ENCODE measurements around the gene ANXA4. TPM values are rescaled to one million over a fixed set of nuclear protein-coding genes. Genes with fewer than 3 reads are reported as not detected.
"Not testable (repeated sequence)": the region's sequence is repeated elsewhere in the genome, so short reads cannot be mapped to it uniquely, and the experiment has no call there.

Gene ANXA4
- total RNA-seq, 2 experiments from 2014 or later, result 27.6 to 28.0 TPM

GRCh38 chr2:69770193-69770702, 28.3 kb downstream of the ANXA4 start:
- ChIA-PET POLR2A (interaction anchor here (0.7 kb wide), 1 partner anchor 11 kb away, joined by 3 read pairs; no protein-coding TSS in a partner anchor), CTCF (interaction anchor here (0.6 to 0.7 kb wide), 2 partner anchors 86 to 285 kb away, joined by 3 read pairs; no protein-coding TSS in a partner anchor)

GRCh38 chr2:69770747-69771146, 28.8 kb downstream of the ANXA4 start:
- ChIA-PET CTCF (interaction anchor here (0.7 kb wide), 1 partner anchor 86 kb away, joined by 3 read pairs; no protein-coding TSS in a partner anchor), POLR2A (no interaction called here)

- CTCF ChIA-PET, result no interaction called here
- POLR2A ChIA-PET, result no interaction called here
Measured at GRCh38 chr2:69771461-69771860, 29.5 kb downstream of the ANXA4 start.

DNA sequence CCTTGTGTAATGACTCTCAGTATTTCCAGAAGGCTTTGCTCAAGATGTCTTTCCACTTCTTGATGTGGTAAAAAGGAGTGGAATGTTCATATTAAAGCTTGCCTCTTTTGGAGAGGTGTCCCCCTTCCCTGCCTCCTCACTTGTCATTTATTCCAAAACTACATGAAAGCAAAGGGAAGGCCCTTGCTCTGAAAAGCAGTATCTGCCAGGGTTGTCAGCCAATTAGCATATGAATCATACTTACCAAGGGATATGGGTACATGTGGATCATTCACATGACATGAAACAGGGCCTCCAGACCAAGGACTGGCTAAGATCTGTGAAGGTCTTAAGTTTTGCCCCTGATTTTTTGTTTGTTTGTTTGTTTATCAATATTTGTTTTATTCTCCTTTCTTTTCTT, 31.3 kb downstream of the ANXA4 start:
- POLR2A ChIA-PET, result no interaction called here
- CTCF ChIA-PET, result interaction anchor here (0.7 kb wide), 1 partner anchor 42 kb away, joined by 4 read pairs; no protein-coding TSS in a partner anchor

- CTCF ChIA-PET, POLR2A ChIA-PET: not testable (repeated sequence)
Measured at GRCh38 chr2:69774258-69774983, 32.5 kb downstream of the ANXA4 start.

DNA sequence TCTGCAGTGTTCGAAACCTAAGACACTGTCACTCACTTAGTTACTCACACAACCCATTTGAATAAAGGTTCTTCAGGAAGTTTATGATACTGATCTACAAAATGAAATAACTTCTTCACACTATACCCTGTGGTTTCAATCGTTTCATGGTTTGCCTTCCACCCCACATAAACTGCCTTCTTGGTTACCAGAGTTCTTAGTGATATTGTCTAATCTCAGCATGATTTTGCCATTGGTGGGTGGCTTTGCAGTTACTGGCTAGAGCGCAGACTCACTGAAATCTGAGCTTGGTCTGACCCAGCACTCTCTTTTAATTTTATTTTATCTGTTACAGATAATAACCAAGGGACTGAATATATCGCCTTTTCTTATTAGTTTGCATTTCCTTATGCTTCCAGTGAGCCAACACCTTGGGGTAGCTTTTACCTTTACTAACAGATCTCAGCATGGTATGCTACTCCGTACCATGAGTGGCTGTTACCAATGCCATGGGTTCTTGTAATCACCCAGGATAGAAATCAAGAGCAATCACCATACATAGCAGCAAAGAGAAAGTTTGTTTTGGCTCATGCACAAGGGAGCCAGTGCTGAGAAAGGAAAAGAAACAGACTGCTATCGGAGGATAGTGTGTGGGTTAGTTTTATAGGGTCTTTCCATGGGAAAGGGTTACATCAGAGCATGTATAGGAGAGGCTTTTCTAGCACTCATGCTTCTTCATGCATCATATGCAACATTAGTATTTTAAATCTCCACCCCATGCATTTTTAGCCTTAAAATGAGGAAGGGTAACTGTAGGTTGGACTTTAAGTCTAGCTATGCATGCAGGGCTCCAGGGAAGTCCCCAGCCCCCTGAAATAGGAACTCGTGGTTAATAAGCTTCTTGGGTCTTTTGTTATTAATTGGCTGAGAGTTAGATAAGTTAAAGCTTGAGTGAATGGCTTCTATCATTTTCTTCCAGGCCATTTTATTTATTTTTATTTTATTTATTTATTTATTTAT, 33.3 kb downstream of the ANXA4 start:
- ChIA-PET POLR2A (no interaction called here), CTCF (no interaction called here)

DNA sequence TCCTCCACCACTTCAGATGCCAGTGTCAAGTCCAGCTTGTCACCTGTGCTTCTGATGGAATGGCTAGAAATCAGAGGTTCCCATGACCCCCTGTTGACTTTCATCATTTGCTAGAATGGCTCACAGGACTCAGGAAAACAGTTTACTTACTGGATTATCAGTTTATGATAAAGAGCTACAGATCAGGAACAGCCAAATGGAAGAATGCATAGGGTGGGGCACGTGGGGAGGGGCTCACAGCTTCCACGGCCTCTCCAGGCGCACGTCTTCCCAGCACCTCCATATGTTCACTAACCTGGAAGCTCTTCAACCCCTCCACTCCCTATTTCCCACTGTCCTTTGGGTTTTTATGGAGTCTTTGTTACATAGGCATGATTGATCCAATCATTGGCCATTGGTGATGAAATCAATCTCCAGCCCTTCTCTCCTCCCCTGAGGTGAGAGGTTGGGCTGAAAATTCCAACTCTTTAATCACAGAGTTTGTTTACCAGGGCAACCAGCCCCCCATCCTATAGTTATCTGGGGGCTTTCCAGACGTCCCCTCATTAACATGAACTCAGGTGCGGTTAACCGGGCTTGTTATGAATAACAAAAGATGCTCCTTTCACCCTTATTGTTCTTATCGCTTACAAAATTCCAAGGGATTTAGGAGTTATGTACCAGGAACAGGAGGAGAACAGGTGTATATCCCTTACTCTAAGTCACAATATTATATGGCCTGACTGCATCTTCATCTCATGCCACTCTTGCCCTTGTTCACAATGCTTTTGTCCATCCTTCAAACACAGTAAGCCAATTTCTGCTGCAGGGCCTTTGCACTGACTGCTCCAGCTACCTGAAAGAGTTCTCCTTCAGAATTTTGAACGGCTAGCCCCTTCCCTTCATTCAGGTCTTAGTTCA, 35.2 kb downstream of the ANXA4 start:
- ChIA-PET POLR2A (no interaction called here), CTCF (no interaction called here)

- ChIA-PET POLR2A (no interaction called here), CTCF (no interaction called here)
Measured at GRCh38 chr2:69777786-69778105, 35.8 kb downstream of the ANXA4 start.

DNA sequence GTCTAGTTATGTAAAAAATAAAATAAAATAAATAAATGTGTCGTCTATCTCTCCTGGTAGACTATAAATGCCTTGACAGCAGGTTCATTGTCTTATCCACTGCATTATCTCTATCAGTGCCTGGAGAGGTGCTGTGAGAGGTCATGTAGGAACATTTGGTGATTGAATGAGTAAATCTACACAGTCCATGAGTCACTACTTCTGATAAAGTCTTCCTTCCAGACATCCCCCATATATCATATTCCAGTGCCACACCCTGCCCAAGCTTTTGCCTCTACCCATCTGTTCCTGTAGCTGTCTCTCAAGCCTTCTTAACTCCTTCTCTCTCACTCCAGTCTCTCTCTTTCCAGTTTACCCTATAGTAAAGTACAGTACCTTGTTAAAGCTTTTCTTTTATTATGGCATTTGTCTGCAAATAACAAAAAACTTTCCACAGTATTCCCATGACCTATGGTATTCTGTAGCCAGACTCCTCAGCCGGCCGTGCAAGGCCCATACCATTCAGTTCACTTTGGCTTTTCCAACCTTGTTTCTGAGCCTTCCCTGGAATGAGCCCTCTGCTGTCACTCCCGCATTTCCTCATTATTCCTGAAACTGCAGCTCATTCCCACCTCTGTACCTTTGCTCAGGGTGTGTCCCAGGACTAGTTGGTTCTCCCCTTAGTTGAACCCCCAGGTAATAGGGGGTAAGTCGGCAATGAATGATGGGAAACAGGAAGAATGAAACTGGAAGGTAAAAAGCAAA, 37.5 kb downstream of the ANXA4 start:
- CTCF ChIA-PET, result interaction anchor here (0.6 to 0.7 kb wide), 2 partner anchors 308 to 636 kb away, joined by 3 read pairs; no protein-coding TSS in a partner anchor
- POLR2A ChIA-PET, result no interaction called here

GRCh38 chr2:69780921-69781320, 39.0 kb downstream of the ANXA4 start:
- ChIA-PET POLR2A (interaction anchor here (0.5 kb wide), 1 partner anchor 11 kb away, joined by 3 read pairs; no protein-coding TSS in a partner anchor), CTCF (no interaction called here)

GRCh38 chr2:69781321-69782248, 39.7 kb downstream of the ANXA4 start:
- CTCF ChIA-PET, result no interaction called here
- POLR2A ChIA-PET, result interaction anchor here (0.5 kb wide), 1 partner anchor 12 kb away, joined by 3 read pairs; no protein-coding TSS in a partner anchor

GRCh38 chr2:69784228-69784627, 42.3 kb downstream of the ANXA4 start:
- CTCF ChIA-PET, result interaction anchor here (0.5 kb wide), 1 partner anchor 280 kb away, joined by 3 read pairs; no protein-coding TSS in a partner anchor
- POLR2A ChIA-PET, result no interaction called here

DNA sequence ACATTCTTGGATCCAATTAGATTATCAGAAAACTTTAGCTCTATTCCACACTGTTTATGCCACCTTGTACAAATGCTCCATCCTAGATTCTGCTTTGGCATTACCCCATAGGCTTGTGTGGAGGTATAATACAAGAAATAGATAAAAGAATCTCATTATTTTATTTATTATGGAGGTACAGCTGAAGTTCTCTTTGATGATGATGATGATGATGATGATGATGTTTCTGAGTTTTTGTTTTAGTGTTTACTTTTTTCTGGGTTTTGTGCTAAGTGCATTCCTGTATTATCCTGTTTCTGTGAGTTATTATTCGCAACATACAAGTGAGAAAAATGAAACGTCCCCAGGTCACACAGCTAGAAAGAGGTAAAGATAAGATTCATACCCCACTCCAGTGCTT, 43.4 kb downstream of the ANXA4 start:
- CTCF ChIA-PET, result no interaction called here
- POLR2A ChIA-PET, result no interaction called here

GRCh38 chr2:69786052-69786560, 44.2 kb downstream of the ANXA4 start:
- POLR2A ChIA-PET, result no interaction called here
- CTCF ChIA-PET, result no interaction called here

- ChIA-PET POLR2A (no interaction called here), CTCF (no interaction called here)
Measured at GRCh38 chr2:69789175-69789721, 47.3 kb downstream of the ANXA4 start.

- CTCF ChIA-PET, result no interaction called here
- POLR2A ChIA-PET, result no interaction called here
Measured at GRCh38 chr2:69789772-69790600, 48.1 kb downstream of the ANXA4 start.

DNA sequence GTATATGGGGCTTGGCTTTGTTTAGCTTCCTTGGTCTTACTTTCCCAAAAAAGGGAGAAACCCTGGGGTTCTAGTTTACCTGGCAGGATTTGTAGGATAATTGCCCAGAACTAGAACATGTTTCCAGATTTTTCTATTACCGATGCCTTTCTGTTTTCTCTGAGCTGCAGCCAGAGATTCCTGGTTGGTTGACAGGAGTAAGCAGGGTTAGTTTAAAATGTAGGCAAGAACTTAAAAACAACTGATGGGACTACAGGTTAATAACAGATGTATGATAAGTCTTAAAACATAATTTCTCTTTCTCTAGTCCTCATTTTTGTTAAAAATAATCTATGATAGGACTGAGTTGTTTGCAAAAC, 48.6 kb downstream of the ANXA4 start:
- ChIA-PET POLR2A (no interaction called here), CTCF (no interaction called here)

Measured in activated CD8-positive, alpha-beta memory T cell treated with anti-CD3 and anti-CD28 coated beads for 36 hours (primary cell).